WTC11 (cell line): ENCODE data around the gene FGD3.

Experiments
- AR ChIP-seq: fragments of 250-450 bp; sonication (Bioruptor Pico); IDR thresholded peaks from 2 replicates; pipeline ENCODE4 v1.9.0; 2021; ENCODE audit warnings: mild to moderate bottlenecking
- ATF6 ChIP-seq: sonication (generic); formaldehyde crosslinking; IDR thresholded peaks from 2 replicates; pipeline ENCODE4 v1.8.1; 2023; ENCODE audit warnings: mild to moderate bottlenecking, missing genetic modification reagents
- JUN ChIP-seq: sonication (generic); formaldehyde crosslinking; IDR thresholded peaks from 2 replicates; pipeline ENCODE4 v1.8.0; 2023; ENCODE audit warnings: mild to moderate bottlenecking, missing genetic modification reagents
- MAX ChIP-seq: sonication (generic); formaldehyde crosslinking; IDR thresholded peaks from 2 replicates; pipeline ENCODE4 v1.8.0; 2022; ENCODE audit warnings: mild to moderate bottlenecking, missing genetic modification reagents
- NFYB ChIP-seq: sonication (generic); formaldehyde crosslinking; conservative IDR thresholded peaks from 2 replicates; pipeline ENCODE4 v1.8.0; 2022; ENCODE audit warnings: low read depth, missing genetic modification reagents
- NR1H2 ChIP-seq: sonication (generic); formaldehyde crosslinking; IDR thresholded peaks from 2 replicates; pipeline ENCODE4 v1.9.0; 2021; ENCODE audit warnings: mild to moderate bottlenecking, moderate library complexity, missing genetic modification reagents
- NR3C1 ChIP-seq: sonication (generic); formaldehyde crosslinking; conservative IDR thresholded peaks from 2 replicates; pipeline ENCODE4 v1.8.1; 2023; ENCODE audit warnings: low read depth, mild to moderate bottlenecking, missing genetic modification reagents
- TEAD4 ChIP-seq: sonication (generic); formaldehyde crosslinking; IDR thresholded peaks from 2 replicates; pipeline ENCODE4 v1.8.0; 2022; ENCODE audit warnings: mild to moderate bottlenecking, missing genetic modification reagents
- ZNF138 ChIP-seq: sonication (generic); formaldehyde crosslinking; conservative IDR thresholded peaks from 2 replicates; pipeline ENCODE4 v1.8.1; 2022; ENCODE audit warnings: mild to moderate bottlenecking, moderate library complexity, missing genetic modification reagents
- ZNF232 ChIP-seq: sonication (generic); formaldehyde crosslinking; IDR thresholded peaks from 2 replicates; pipeline ENCODE4 v1.8.0; 2022; ENCODE audit warnings: mild to moderate bottlenecking, missing genetic modification reagents
- TF ChIP-seq, protein P1 (sequence below): fragments of 200-600 bp; IDR thresholded peaks from 2 replicates; pipeline ENCODE4 v1.8.0; 2022; ENCODE audit warnings: antibody characterized with exemption
- TF ChIP-seq, protein P2 (sequence below): sonication (generic); formaldehyde crosslinking; IDR thresholded peaks from 2 replicates; pipeline ENCODE4 v1.8.1; 2022; ENCODE audit warnings: missing genetic modification reagents, borderline replicate concordance
- TF ChIP-seq, protein P3 (sequence below): sonication (generic); formaldehyde crosslinking; IDR thresholded peaks from 2 replicates; pipeline ENCODE4 v1.8.0; 2022; ENCODE audit warnings: mild to moderate bottlenecking, missing genetic modification reagents

DNA sequence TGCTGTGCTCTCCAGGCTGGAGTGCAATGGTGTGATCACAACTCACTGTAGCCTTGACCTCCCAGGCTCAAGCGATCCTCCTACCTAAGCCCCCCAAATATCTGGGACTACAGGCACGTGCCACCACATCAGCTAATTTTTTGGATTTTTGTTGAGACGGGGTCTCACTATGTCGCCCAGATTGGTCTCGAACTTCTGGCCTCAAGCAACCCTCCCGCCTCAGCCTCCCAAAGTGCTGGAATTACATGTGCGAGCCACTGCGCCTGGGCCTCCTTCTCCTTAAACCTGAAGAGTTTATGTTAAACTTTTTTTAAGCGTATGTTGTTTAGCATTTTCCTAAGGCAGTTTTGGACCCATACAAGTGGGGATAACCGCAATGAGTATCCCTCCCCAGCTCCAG lies 80.4 kb downstream of the FGD3 start:
- TF ChIP-seq, protein P1, sequence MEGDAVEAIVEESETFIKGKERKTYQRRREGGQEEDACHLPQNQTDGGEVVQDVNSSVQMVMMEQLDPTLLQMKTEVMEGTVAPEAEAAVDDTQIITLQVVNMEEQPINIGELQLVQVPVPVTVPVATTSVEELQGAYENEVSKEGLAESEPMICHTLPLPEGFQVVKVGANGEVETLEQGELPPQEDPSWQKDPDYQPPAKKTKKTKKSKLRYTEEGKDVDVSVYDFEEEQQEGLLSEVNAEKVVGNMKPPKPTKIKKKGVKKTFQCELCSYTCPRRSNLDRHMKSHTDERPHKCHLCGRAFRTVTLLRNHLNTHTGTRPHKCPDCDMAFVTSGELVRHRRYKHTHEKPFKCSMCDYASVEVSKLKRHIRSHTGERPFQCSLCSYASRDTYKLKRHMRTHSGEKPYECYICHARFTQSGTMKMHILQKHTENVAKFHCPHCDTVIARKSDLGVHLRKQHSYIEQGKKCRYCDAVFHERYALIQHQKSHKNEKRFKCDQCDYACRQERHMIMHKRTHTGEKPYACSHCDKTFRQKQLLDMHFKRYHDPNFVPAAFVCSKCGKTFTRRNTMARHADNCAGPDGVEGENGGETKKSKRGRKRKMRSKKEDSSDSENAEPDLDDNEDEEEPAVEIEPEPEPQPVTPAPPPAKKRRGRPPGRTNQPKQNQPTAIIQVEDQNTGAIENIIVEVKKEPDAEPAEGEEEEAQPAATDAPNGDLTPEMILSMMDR, result no peak
- TF ChIP-seq ZNF138 (no peak), ATF6 (CRISPR knock-in tag) (no peak), NFYB (no peak), ZNF232 (CRISPR knock-in tag) (no peak), TEAD4 (CRISPR knock-in tag) (no peak), AR (CRISPR knock-in tag) (no peak), NR1H2 (CRISPR knock-in tag) (no peak), MAX (CRISPR knock-in tag) (no peak), JUN (CRISPR knock-in tag) (no peak), NR3C1 (CRISPR knock-in tag) (no peak)
- TF ChIP-seq, protein P2, sequence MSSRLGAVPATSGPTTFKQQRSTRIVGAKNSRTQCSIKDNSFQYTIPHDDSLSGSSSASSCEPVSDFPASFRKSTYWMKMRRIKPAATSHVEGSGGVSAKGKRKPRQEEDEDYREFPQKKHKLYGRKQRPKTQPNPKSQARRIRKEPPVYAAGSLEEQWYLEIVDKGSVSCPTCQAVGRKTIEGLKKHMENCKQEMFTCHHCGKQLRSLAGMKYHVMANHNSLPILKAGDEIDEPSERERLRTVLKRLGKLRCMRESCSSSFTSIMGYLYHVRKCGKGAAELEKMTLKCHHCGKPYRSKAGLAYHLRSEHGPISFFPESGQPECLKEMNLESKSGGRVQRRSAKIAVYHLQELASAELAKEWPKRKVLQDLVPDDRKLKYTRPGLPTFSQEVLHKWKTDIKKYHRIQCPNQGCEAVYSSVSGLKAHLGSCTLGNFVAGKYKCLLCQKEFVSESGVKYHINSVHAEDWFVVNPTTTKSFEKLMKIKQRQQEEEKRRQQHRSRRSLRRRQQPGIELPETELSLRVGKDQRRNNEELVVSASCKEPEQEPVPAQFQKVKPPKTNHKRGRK, result no peak
- TF ChIP-seq, protein P3, sequence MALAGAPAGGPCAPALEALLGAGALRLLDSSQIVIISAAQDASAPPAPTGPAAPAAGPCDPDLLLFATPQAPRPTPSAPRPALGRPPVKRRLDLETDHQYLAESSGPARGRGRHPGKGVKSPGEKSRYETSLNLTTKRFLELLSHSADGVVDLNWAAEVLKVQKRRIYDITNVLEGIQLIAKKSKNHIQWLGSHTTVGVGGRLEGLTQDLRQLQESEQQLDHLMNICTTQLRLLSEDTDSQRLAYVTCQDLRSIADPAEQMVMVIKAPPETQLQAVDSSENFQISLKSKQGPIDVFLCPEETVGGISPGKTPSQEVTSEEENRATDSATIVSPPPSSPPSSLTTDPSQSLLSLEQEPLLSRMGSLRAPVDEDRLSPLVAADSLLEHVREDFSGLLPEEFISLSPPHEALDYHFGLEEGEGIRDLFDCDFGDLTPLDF, result no peak
